Measurements from ENCODE around the gene CMTM5. TPM values are rescaled to one million over a fixed set of nuclear protein-coding genes. Genes with fewer than 3 reads are reported as not detected.
"Not testable (repeated sequence)": the region's sequence is repeated elsewhere in the genome, so short reads cannot be mapped to it uniquely, and the experiment has no call there.

CMTM5 gene
- polyA plus RNA-seq, 1 donor from 2014 or later, result 0.80 TPM

DNA sequence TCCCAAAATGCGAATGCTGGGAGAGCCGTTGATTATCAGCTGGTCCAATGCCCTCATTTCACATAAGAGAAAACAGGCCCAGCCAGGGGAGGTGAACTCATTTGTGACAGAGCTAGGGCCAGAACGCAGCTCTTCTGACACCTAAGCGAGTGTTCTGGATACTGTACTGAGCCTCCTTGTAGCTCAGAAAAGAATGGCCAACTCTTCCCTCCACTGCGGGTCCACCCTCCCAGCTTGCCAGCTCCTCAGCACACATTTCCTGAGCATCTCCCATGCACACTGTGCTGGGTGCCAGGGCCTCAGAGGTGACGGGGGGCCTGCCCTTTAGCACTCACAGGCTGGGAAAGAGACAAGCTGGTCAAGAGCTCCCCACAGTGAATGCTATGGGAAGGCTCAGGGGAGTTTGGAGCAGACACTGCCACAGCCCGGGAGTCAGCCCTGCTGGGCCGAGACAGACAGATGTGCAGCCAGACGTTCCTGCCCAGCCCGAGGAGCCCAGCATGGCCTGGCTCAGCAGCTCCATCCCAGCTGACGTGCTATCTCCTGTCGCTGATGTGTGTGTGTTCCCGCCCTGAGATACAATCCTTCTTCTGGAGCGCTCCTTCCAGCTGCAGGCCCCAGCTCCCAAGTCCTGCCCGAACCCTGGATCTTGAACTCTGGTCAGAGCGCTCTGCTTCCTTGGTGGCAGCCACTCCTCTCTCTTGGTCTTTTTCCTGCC, 3.5 kb downstream of the CMTM5 start:
- H3K27me3 Mint-ChIP-seq, result peaks cover 20% of the 10 kb centered on the region
- no peak overlapping the region for H3K27ac Mint-ChIP-seq
- no peaks in the 10 kb centered on the region for H3K36me3 Mint-ChIP-seq
- H3K4me3 Mint-ChIP-seq, result no peak overlapping the region
- no peaks in the 10 kb centered on the region for H3K9me3 Mint-ChIP-seq
- no peaks in the 10 kb centered on the region for H3K4me1 Mint-ChIP-seq

DNA sequence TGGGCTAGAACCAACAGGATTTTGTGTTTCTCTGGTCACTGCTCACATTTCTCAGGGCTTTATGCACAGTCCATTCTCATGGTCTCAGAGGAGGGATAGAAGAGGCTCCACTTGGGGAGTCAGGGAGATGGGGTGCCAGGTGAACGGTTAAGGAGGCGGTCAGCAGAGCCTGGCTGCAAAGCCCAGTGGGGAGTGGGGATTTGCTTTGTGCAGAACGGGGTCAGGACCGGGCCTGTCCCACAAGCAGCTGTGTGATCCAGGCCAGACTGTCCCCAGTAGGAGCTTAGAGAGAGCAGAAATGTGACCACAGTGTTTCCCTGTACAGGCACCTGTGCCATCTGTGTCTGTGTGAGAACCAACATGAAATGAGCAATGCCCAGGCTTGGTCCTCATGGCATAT, 4.1 kb downstream of the CMTM5 start:
- no peaks in the 10 kb centered on the region for H3K4me1 Mint-ChIP-seq

DNA sequence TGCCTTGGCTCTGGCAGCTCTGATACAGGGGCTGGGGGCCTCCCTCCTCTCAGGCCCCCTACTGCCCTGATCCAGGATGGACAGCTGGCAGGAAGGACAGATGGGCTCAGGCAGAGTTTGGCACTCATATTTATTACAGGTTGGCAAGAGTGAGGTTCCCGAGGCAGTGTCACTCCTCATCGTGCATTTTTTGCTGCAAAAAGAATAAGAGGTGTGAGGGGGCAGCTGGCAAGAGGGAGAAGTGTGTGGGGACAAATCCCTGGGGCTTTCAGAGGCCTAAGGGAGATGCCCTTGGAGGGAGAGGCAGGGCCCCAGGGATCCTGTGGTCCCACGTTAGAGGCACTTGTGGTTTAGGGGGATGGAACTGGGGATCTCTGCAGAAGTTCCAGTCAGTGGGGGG, 5.0 kb downstream of the CMTM5 start:
- H3K4me3 Mint-ChIP-seq, result no peak overlapping the region
- no peak overlapping the region for H3K27ac Mint-ChIP-seq
- H3K36me3 Mint-ChIP-seq, result no peaks in the 10 kb centered on the region
- no peaks in the 10 kb centered on the region for H3K4me1 Mint-ChIP-seq
- H3K27me3 Mint-ChIP-seq, result peaks cover 20% of the 10 kb centered on the region
- no peaks in the 10 kb centered on the region for H3K9me3 Mint-ChIP-seq

More for the DNA sequence above, 4.1 kb downstream of the CMTM5 start:
- no peak overlapping the region for H3K27ac Mint-ChIP-seq
- H3K9me3 Mint-ChIP-seq, result no peaks in the 10 kb centered on the region
- H3K27me3 Mint-ChIP-seq, result peaks cover 20% of the 10 kb centered on the region
- H3K36me3 Mint-ChIP-seq, result no peaks in the 10 kb centered on the region
- no peak overlapping the region for H3K4me3 Mint-ChIP-seq

DNA sequence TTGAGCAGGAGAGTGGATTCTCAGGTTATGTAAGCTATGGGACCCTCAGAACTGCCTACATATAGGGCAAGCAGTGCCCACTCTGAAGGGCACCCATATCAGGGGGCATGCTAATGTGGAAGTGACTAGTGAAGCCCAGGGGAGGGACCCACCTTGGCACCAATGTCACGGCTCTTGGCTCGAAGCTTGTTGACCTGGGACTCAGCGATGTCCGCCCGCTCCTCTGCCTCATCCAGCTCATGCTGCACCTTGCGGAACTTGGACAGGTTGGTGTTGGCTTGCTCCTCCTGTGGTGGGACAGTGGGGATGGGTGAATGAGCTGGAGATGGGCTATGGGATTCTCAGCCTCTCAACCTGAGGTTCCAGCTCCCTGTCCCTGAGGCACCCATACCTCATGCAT, 5.4 kb downstream of the CMTM5 start:
- peaks cover 20% of the 10 kb centered on the region for H3K27me3 Mint-ChIP-seq
- no peaks in the 10 kb centered on the region for H3K4me1 Mint-ChIP-seq
- H3K27ac Mint-ChIP-seq, result no peak overlapping the region
- no peaks in the 10 kb centered on the region for H3K9me3 Mint-ChIP-seq
- no peaks in the 10 kb centered on the region for H3K36me3 Mint-ChIP-seq
- no peak overlapping the region for H3K4me3 Mint-ChIP-seq

DNA sequence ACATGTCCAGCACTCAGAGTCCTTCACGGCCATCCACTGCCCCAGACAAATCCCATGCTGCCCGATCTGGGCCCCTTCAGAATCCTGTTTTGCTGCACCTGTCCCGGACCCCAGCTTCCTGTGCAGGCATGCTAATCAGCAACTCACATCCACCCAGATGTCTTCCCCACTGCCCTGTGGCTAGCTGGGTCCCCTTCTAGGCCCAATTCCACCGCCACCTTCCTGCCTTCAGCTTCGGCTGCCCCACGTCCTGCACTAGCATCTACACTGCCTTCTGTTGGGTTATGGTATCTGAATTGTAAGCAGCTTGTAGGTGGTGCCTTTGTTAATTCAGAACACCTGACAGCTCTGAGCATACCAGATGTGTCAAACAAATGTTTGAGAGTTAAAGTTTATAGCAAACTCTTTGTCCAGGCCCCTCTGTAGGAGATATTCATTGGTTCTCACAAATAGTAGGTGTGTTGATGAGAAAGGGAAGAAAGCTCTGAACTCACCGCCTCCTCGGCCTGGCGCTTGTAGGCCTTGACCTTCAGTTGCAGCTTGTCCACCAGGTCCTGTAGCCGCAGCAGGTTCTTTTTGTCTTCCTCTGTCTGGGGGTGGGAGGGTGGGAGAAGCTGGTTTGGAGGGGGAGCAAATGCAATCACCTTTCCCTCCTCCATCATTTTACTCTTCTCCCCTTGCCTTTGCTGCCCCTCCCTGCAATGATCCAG, 6.0 kb downstream of the CMTM5 start:
- peak overlapping the region in 1 of 3 donors; percentile 37 for H3K27ac Mint-ChIP-seq
- no peak overlapping the region for H3K4me3 Mint-ChIP-seq
- H3K36me3 Mint-ChIP-seq, result no peaks in the 10 kb centered on the region
- peaks cover 23% of the 10 kb centered on the region for H3K27me3 Mint-ChIP-seq
- H3K4me1 Mint-ChIP-seq, result no peaks in the 10 kb centered on the region
- H3K9me3 Mint-ChIP-seq, result no peaks in the 10 kb centered on the region

DNA sequence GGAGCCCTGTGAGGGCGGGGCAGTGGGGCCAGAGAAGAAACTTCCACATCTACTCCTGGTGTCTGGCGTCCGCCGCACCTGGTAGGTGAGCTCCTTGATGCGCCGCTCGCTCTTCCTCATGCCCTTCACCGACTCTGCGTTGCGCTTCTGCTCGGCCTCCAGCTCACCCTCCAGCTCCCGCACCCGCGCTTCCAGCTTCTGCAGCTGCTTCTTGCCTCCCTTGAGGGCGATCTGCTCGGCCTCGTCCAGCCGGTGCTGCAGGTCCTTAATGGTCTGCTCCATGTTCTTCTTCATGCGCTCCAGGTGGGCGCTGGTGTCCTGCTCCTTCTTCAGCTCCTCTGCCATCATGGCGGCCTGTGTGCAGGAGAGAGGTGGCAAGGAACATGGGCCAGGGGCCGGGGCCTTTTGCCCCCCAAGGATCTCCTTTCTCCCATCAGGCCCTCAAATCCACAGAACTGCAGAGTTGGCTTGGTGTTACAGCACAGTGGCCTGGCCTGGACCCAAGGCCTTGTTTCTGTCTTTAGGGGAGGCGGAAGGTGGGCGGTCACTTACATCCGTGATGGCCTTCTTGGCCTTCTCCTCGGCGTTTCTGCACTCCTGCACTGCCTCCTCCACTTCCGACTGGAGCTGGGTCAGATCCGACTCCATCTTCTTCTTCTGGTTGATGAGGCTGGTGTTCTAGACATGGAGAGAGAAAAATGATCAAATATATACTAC, 7.7 kb downstream of the CMTM5 start:
- H3K9me3 Mint-ChIP-seq, result no peaks in the 10 kb centered on the region
- H3K27ac Mint-ChIP-seq, result no peak overlapping the region
- peak overlapping the region in 1 of 4 donors; percentile 65 for H3K4me3 Mint-ChIP-seq
- no peaks in the 10 kb centered on the region for H3K36me3 Mint-ChIP-seq
- H3K4me1 Mint-ChIP-seq, result no peaks in the 10 kb centered on the region
- H3K27me3 Mint-ChIP-seq, result peaks cover 27% of the 10 kb centered on the region

DNA sequence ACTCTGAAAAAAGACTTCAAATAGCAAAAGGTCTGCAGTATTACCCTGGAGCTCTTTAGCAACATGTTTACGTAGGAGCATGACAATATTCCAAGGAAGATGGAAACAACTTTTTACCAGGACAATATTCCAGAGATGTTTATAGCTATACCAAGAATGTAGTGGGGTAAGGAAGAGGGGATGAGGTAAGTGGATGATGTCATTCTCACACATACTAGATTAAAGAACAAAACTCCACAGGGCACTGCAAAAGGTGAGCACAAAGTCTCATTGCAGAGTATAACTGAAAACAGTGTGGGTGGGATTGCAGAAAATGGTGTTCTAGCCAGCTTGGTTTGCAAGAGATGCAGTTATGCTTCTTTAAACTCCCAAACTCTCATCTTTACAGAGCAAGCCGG, 8.4 kb downstream of the CMTM5 start:
- Mint-ChIP-seq H3K4me1 (no peaks in the 10 kb centered on the region), H3K27ac (no peak overlapping the region)

DNA sequence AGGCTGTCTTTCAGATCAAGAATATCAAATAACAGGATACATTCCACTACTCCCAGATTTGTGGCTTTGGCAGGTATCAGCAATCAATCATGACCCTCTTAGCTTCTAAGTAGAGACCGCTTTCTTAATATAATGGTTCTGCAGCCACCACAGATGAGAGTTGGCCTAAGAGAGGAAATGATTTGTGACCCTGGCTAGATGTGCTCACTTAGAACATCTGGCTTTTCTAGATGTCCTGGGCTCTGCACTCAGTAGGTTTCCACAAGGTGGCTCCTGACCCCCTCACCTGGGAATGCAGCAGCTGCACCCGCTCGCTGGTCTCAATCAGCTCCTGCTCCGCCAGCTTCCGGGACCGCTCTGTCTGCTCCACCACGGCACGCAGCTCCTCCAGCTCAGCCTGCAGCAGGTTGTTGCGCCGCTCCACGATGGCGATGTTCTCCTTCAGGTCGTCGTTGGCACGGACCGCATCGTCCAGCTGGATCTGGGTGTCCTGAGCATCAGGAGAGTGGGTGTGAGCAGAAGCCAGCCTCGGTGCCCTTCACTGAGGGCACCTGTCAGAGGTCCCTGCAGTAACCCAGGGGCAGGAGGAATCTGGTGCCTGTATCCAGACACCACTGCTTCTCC, 8.9 kb downstream of the CMTM5 start:
- no peak overlapping the region for H3K27ac Mint-ChIP-seq

More for the DNA sequence above, 8.4 kb downstream of the CMTM5 start:
- Mint-ChIP-seq H3K36me3 (no peaks in the 10 kb centered on the region), H3K4me3 (no peak overlapping the region), H3K9me3 (no peaks in the 10 kb centered on the region), H3K27me3 (peaks cover 28% of the 10 kb centered on the region)

DNA sequence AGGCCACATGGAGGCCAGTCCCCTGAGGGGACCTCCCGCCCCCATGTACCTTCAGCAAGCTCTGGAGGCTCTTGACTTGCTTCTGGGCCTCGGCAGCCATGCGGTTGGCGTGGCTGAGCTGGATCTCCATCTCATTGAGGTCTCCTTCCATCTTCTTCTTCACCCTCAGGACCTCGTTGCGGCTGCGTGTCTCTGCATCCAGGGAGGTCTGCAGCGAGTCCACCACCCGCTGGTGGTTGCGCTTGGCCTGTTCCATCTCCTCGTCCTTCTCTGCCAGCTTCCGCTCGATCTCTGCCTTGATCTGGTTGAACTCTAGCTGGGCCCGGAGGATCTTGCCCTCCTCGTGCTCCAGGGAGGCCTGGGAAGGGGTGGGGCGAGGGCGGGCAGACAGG, 9.4 kb downstream of the CMTM5 start:
- not testable (repeated sequence) for H3K4me1 Mint-ChIP-seq, H3K4me3 Mint-ChIP-seq, H3K9me3 Mint-ChIP-seq, H3K36me3 Mint-ChIP-seq, H3K27ac Mint-ChIP-seq
- peaks cover 30% of the 10 kb centered on the region for H3K27me3 Mint-ChIP-seq

More for the DNA sequence above, 8.9 kb downstream of the CMTM5 start:
- Mint-ChIP-seq H3K4me1 (no peaks in the 10 kb centered on the region), H3K4me3 (no peak overlapping the region), H3K9me3 (no peaks in the 10 kb centered on the region), H3K36me3 (no peaks in the 10 kb centered on the region), H3K27me3 (peaks cover 29% of the 10 kb centered on the region)

DNA sequence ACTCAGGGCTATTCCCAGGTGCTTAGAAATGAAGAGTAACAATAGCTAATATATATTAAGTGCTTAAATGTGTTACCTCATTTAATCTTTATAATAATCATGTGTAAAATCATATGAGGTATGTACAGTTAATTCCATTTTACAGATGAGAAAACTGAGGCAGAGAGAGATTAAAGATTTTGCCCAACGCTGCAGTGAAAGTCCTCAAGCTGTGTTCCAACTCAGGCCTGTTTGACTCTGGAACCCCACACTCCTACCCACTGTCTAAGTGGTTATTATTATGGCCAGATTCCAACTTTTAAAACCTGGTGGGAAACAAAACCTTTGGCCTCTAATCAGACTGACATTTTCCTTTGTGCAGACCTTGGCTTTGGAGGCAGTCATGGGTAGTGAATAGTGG, 10.2 kb downstream of the CMTM5 start:
- H3K4me1 Mint-ChIP-seq, result no peaks in the 10 kb centered on the region
- H3K27ac Mint-ChIP-seq, result no peak overlapping the region
- no peaks in the 10 kb centered on the region for H3K9me3 Mint-ChIP-seq
- H3K36me3 Mint-ChIP-seq, result no peaks in the 10 kb centered on the region
- H3K4me3 Mint-ChIP-seq, result no peak overlapping the region
- peaks cover 23% of the 10 kb centered on the region for H3K27me3 Mint-ChIP-seq

DNA sequence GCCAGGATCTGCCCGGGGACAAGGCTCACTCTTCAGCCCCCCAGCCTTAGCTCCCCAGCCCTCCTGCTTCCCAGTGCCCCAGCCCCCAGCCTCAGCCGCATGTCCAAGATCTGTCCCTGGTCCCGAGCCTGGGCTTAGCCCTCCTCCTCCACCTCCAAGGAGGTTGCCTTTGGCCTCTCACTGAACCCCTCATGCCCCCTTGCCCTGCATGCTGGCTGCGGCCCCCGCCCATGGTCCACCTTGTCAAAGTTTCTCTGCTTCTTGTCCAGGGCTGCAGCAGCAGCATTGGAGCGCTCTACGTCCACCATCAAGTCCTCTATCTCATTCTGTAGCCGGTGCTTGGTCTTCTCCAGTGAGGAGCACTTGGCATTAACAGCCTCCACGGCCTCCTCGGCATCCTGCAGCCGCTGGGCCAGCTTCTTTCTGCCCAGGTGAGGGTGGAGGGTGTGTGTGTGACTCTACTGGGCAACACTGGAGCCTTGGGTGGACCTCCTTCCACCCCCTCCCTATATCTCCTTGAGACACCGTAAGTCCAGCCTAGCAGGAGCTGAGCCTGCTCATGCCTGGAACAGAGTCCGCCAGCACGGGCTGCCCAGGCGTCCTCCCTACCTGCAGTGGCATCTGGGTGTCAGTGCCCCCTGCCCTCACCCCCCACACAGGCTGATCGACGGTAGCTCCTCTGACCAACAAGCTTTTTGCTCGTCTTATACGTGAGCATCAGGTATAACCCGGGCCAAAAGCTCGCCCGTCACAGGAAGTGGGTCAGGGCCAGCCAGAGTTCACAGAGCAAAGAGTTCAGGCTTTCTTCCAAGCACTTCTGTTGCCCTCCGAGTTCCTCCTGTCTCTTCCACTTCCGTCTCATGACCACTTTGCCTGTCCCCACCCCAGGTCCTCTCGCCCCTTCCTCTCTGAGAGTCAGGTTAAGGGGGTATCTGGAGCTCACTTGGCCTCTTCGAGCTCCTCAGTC, 11.4 kb downstream of the CMTM5 start:
- Mint-ChIP-seq H3K9me3 (no peaks in the 10 kb centered on the region), H3K4me1 (no peaks in the 10 kb centered on the region), H3K36me3 (no peaks in the 10 kb centered on the region), H3K4me3 (no peak overlapping the region), H3K27ac (no peak overlapping the region), H3K27me3 (peaks cover 17% of the 10 kb centered on the region)

DNA sequence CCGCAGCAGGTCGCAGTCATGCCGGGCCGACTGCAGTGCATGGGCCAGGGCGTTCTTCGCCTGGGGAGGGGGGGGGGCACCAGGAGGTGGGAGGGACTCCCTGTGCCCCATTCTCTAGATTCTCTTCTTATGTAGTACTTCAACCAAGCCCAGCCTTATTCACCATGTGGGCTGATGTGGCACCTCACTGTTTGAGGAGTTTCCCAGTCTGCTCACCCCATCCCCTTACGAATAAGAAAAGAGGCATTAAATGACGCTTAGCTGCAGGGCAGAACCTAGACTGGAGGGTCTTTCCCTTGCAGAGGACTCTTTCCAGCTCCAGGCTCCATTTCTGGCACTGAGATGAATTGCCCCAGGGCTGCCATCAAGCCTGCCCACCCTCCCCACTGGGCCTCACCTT, 12.2 kb downstream of the CMTM5 start:
- Mint-ChIP-seq H3K27ac (no peak overlapping the region), H3K4me1 (no peaks in the 10 kb centered on the region), H3K9me3 (no peaks in the 10 kb centered on the region), H3K36me3 (no peaks in the 10 kb centered on the region), H3K4me3 (no peak overlapping the region), H3K27me3 (peaks cover 19% of the 10 kb centered on the region)

DNA sequence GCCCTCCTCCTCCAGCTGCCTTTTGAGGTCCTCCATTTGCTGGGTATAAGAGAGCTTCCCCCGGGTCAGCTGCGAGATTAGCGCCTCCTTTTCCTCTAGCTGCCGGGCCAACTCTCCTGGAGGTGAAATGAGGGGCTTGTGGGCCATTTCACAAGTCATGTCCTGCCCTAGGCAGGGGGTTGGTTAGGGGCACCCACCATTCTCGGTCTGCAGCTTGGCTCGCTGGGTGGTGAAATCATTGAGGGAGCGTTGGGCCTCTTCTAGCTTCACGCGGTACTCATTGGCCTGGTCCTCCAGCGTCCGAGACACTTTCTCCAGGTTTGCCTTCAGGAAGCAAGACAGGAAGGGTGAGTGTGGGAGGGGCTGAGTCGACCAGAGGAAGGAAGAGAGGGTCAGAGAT, 12.6 kb downstream of the CMTM5 start:
- H3K27me3 Mint-ChIP-seq, result peaks cover 19% of the 10 kb centered on the region
- H3K36me3 Mint-ChIP-seq, result no peaks in the 10 kb centered on the region

DNA sequence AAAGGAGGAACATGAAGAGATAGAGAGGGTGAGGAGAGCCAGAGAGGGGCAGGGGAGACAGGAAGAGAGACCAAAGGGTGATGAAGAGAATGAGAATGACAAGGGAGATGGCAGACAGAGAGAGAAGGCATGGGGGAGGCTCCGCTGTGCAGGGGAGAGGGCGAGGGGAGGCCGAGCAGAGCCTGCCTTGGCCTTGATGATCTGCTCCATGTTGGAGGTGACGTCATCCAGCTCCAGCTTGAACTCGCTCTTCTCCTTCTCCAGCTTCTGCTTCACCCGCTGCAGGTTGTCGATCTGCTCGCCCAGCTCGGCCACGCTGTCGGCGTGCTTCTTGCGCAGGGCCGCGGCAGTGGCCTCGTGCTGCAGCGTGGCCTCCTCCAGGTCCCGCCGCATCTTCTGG, 13.0 kb downstream of the CMTM5 start:
- not testable (repeated sequence) for H3K9me3 Mint-ChIP-seq, H3K27ac Mint-ChIP-seq, H3K36me3 Mint-ChIP-seq, H3K4me3 Mint-ChIP-seq, H3K4me1 Mint-ChIP-seq
- H3K27me3 Mint-ChIP-seq, result peaks cover 18% of the 10 kb centered on the region

More for the DNA sequence above, 12.6 kb downstream of the CMTM5 start:
- no peak overlapping the region for H3K27ac Mint-ChIP-seq
- no peaks in the 10 kb centered on the region for H3K9me3 Mint-ChIP-seq
- no peak overlapping the region for H3K4me3 Mint-ChIP-seq
- H3K4me1 Mint-ChIP-seq, result no peaks in the 10 kb centered on the region

Data from IgD-negative memory B cell (primary cell).